Measurements from ENCODE around the gene VN1R5. TPM values are rescaled to one million over a fixed set of nuclear protein-coding genes. Genes with fewer than 3 reads are reported as not detected.
"Not testable (repeated sequence)": the region's sequence is repeated elsewhere in the genome, so short reads cannot be mapped to it uniquely, and the experiment has no call there.

The VN1R5 gene
- total RNA-seq, 1 experiment from 2014 or later: not detected

GRCh38 chr1:247247568-247247967 is 8.3 kb upstream of the VN1R5 start:
- Histone ChIP-seq H3K36me3 (no peaks in the 10 kb centered on the region), H3K9me3 (0 out of 2 replicates have a peak, but pooled peaks cover 2% of the 10 kb centered on the region), H3K27me3 (peaks cover 6% of the 10 kb centered on the region; the same call in 1 of the 2 replicates), H3K4me3 (no peak overlapping the region)
- no peak for DNase-seq

GRCh38 chr1:247266053-247266452 is 10.2 kb downstream of the VN1R5 start:
- no peak for DNase-seq
- Histone ChIP-seq H3K27me3 (no peaks in the 10 kb centered on the region), H3K4me3 (no peak overlapping the region), H3K9me3 (peaks cover 3% of the 10 kb centered on the region; the same call in 1 of the 2 replicates), H3K36me3 (no peaks in the 10 kb centered on the region)

GRCh38 chr1:247268390-247269045 is 12.6 kb downstream of the VN1R5 start:
- Histone ChIP-seq H3K36me3 (no peaks in the 10 kb centered on the region), H3K9me3 (peaks cover 3% of the 10 kb centered on the region; the same call in 1 of the 2 replicates), H3K27me3 (no peaks in the 10 kb centered on the region), H3K4me3 (no peak overlapping the region)
- no peak for DNase-seq

GRCh38 chr1:247269133-247269532 is 13.3 kb downstream of the VN1R5 start:
- no peaks in the 10 kb centered on the region for H3K27me3 ChIP-seq
- DNase-seq: no peak
- H3K9me3 ChIP-seq: peaks cover 3% of the 10 kb centered on the region; the same call in 1 of the 2 replicates
- H3K36me3 ChIP-seq: no peaks in the 10 kb centered on the region
- no peak overlapping the region for H3K4me3 ChIP-seq

GRCh38 chr1:247270003-247270402 is 14.1 kb downstream of the VN1R5 start:
- peaks cover 3% of the 10 kb centered on the region; the same call in 1 of the 2 replicates for H3K9me3 ChIP-seq
- DNase-seq: no peak
- no peaks in the 10 kb centered on the region for H3K36me3 ChIP-seq
- no peak overlapping the region for H3K4me3 ChIP-seq
- H3K27me3 ChIP-seq: no peaks in the 10 kb centered on the region

GRCh38 chr1:247273013-247273412 is 17.1 kb downstream of the VN1R5 start:
- no peak overlapping the region for H3K4me3 ChIP-seq
- H3K9me3 ChIP-seq: no peaks in the 10 kb centered on the region
- DNase-seq: no peak
- H3K27me3 ChIP-seq: no peaks in the 10 kb centered on the region
- no peaks in the 10 kb centered on the region for H3K36me3 ChIP-seq

GRCh38 chr1:247274605-247275256 is 18.9 kb downstream of the VN1R5 start:
- no peak for DNase-seq
- H3K27me3 ChIP-seq: no peaks in the 10 kb centered on the region
- H3K4me3 ChIP-seq: no peak overlapping the region
- no peaks in the 10 kb centered on the region for H3K36me3 ChIP-seq
- no peaks in the 10 kb centered on the region for H3K9me3 ChIP-seq

- Histone ChIP-seq H3K4me3 (no peak overlapping the region), H3K36me3 (no peaks in the 10 kb centered on the region), H3K9me3 (no peaks in the 10 kb centered on the region), H3K27me3 (no peaks in the 10 kb centered on the region)
- no peak for DNase-seq
These were observed 21.3 kb downstream of the VN1R5 start for GRCh38 chr1:247277191-247277590.

GRCh38 chr1:247281001-247281574 is 25.2 kb downstream of the VN1R5 start:
- H3K9me3 ChIP-seq: no peaks in the 10 kb centered on the region
- H3K4me3 ChIP-seq: no peak overlapping the region
- H3K36me3 ChIP-seq: no peaks in the 10 kb centered on the region
- no peak for DNase-seq
- H3K27me3 ChIP-seq: no peaks in the 10 kb centered on the region

GRCh38 chr1:247286134-247286670 is 30.3 kb downstream of the VN1R5 start:
- H3K27me3 ChIP-seq: no peaks in the 10 kb centered on the region
- H3K4me3 ChIP-seq: no peak overlapping the region
- no peak for DNase-seq
- H3K36me3 ChIP-seq: no peaks in the 10 kb centered on the region
- H3K9me3 ChIP-seq: no peaks in the 10 kb centered on the region

- DNase-seq: no peak
- no peaks in the 10 kb centered on the region for H3K9me3 ChIP-seq
- H3K36me3 ChIP-seq: no peaks in the 10 kb centered on the region
- no peak overlapping the region for H3K4me3 ChIP-seq
- H3K27me3 ChIP-seq: no peaks in the 10 kb centered on the region
These were observed 31.6 kb downstream of the VN1R5 start for GRCh38 chr1:247287460-247287859.

GRCh38 chr1:247288341-247288740 is 32.5 kb downstream of the VN1R5 start:
- H3K9me3 ChIP-seq: no peaks in the 10 kb centered on the region
- DNase-seq: no peak
- no peak overlapping the region for H3K4me3 ChIP-seq
- H3K27me3 ChIP-seq: no peaks in the 10 kb centered on the region
- H3K36me3 ChIP-seq: no peaks in the 10 kb centered on the region

- not testable (repeated sequence) for H3K36me3 ChIP-seq, H3K9me3 ChIP-seq, H3K4me3 ChIP-seq, DNase-seq, H3K27me3 ChIP-seq
These were observed 33.5 kb downstream of the VN1R5 start for GRCh38 chr1:247289274-247289892.

GRCh38 chr1:247290576-247290975 is 34.7 kb downstream of the VN1R5 start:
- DNase-seq: no peak
- Histone ChIP-seq H3K4me3 (no peak overlapping the region), H3K36me3 (no peaks in the 10 kb centered on the region), H3K9me3 (no peaks in the 10 kb centered on the region), H3K27me3 (no peaks in the 10 kb centered on the region)

GRCh38 chr1:247291161-247291560 is 35.3 kb downstream of the VN1R5 start:
- Histone ChIP-seq H3K27me3 (no peaks in the 10 kb centered on the region), H3K36me3 (no peaks in the 10 kb centered on the region), H3K4me3 (no peak overlapping the region), H3K9me3 (no peaks in the 10 kb centered on the region)
- no peak for DNase-seq

- no peaks in the 10 kb centered on the region for H3K27me3 ChIP-seq
- DNase-seq: no peak
- H3K9me3 ChIP-seq: no peaks in the 10 kb centered on the region
- no peaks in the 10 kb centered on the region for H3K36me3 ChIP-seq
- H3K4me3 ChIP-seq: no peak overlapping the region
These were observed 36.1 kb downstream of the VN1R5 start for GRCh38 chr1:247291833-247292561.
